Measurements from ENCODE around the gene RBL2. TPM values are rescaled to one million over a fixed set of nuclear protein-coding genes. Genes with fewer than 3 reads are reported as not detected.

The RBL2 gene
- total RNA-seq, 1 donor from 2014 or later = 99.5 TPM

DNA sequence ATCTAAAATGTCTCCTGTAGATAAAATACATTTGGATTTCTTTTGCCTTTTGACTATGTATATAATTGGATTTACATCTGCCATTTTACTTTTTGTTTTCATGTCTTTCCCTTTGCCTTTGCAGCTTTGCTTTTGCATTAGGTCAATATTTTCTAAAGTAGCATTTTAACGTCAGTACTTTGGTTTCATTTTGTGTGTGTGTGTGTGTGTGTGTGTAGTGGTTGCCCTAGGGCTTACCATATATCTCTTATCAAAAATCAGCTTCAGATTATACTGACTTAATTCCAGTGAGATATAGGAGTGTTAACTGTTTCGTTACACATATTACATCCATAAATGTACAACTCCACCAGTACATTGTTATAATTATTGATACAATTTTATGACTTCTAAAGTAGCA lies 42.6 kb downstream of the RBL2 start:
- DNase-seq = no peak
- CTCF ChIA-PET = no interaction called here
- TF ChIP-seq, protein P1, sequence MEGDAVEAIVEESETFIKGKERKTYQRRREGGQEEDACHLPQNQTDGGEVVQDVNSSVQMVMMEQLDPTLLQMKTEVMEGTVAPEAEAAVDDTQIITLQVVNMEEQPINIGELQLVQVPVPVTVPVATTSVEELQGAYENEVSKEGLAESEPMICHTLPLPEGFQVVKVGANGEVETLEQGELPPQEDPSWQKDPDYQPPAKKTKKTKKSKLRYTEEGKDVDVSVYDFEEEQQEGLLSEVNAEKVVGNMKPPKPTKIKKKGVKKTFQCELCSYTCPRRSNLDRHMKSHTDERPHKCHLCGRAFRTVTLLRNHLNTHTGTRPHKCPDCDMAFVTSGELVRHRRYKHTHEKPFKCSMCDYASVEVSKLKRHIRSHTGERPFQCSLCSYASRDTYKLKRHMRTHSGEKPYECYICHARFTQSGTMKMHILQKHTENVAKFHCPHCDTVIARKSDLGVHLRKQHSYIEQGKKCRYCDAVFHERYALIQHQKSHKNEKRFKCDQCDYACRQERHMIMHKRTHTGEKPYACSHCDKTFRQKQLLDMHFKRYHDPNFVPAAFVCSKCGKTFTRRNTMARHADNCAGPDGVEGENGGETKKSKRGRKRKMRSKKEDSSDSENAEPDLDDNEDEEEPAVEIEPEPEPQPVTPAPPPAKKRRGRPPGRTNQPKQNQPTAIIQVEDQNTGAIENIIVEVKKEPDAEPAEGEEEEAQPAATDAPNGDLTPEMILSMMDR (IDR thresholded peaks at IDR 0.05) = no peak
- H3K4me1 Mint-ChIP-seq = no peaks in the 10 kb centered on the region
- no peaks in the 10 kb centered on the region for H3K27me3 Mint-ChIP-seq
- H3K36me3 Mint-ChIP-seq (ENCODE audit: low read depth) = peaks cover 85% of the 10 kb centered on the region
- intact Hi-C loops (cut with micrococcal nuclease) = no loop called here
- H3K4me3 Mint-ChIP-seq = no peak overlapping the region
- POLR2A ChIA-PET = no interaction called here
- H3K9me3 Mint-ChIP-seq = no peaks in the 10 kb centered on the region
- H3K27ac Mint-ChIP-seq = no peak overlapping the region
- ATAC-seq (ENCODE audit: low read depth) = no peak

DNA sequence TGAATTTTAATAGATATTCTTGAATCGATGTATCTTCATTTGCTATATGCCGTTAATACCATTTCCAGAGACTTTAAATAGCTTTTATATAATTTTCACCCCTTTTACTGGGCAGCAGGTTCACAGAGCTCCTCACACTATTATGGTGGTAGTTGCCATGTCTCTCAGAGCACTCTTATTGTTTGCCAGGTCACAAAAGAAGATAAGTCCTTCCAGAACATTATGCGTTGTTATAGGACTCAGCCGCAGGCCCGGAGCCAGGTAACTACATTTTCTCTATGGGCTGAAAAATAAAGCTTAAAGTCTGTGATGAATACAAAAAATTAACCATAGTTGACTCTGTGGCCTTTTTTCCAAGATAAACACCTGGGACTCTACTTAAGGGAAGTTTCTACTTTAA lies 44.7 kb downstream of the RBL2 start:
- DNase-seq = no peak
- Mint-ChIP-seq H3K27ac (no peak overlapping the region), H3K9me3 (no peaks in the 10 kb centered on the region), H3K27me3 (no peaks in the 10 kb centered on the region), H3K4me1 (no peaks in the 10 kb centered on the region), H3K4me3 (no peak overlapping the region), H3K36me3 (ENCODE audit: low read depth) (peaks cover 85% of the 10 kb centered on the region)
- ATAC-seq (ENCODE audit: low read depth) = no peak
- intact Hi-C loops (cut with micrococcal nuclease) = no loop called here
- POLR2A ChIA-PET = no interaction called here
- CTCF ChIA-PET = no interaction called here
- TF ChIP-seq, protein P1 (IDR thresholded peaks at IDR 0.05) = no peak

DNA sequence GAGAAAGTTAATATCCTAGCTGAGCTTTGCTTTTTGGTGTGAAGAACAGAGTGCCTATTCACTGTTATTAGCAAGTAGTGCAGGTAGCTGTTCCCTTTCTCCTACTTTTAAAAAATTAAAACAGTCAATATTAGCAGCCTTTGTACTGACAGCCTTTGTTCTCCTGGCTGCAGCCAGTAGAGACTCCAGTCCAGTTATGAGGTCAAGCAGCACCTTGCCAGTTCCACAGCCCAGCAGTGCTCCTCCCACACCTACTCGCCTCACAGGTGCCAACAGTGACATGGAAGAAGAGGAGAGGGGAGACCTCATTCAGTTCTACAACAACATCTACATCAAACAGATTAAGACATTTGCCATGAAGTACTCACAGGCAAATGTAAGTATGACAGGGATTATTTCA lies 46.1 kb downstream of the RBL2 start:
- Mint-ChIP-seq H3K4me3 (no peak overlapping the region), H3K9me3 (no peaks in the 10 kb centered on the region), H3K36me3 (ENCODE audit: low read depth) (peaks cover 91% of the 10 kb centered on the region), H3K4me1 (no peaks in the 10 kb centered on the region), H3K27ac (no peak overlapping the region), H3K27me3 (no peaks in the 10 kb centered on the region)
- DNase-seq (no peak), ATAC-seq (ENCODE audit: low read depth) (no peak)
- TF ChIP-seq, protein P1 (IDR thresholded peaks at IDR 0.05) = no peak
- ChIA-PET POLR2A (no interaction called here), CTCF (no interaction called here)
- intact Hi-C loops (cut with micrococcal nuclease) = no loop called here

DNA sequence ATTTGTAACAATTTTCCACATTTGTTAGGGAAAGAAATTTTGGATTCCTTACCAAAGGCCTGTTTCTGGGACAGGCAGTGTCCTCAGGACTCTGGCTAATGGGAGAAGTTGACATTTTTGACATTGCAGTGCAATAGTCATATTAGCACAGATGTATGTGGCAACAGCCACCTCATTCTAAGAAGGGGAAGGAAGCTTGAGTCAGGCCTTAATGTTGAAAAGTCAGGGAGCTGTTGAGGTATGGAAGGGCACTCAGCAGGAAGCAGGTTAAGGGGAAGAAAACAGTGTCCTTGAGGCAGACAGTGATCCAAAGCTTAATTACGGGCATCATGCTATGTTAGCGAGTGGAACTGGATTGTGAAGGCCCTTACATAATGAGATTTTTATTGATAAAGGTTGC lies 47.9 kb downstream of the RBL2 start:
- H3K9me3 Mint-ChIP-seq = peaks cover 4% of the 10 kb centered on the region
- ChIA-PET POLR2A (interaction anchor here (0.6 kb wide), 1 partner anchor 8 kb away, joined by 3 read pairs; no protein-coding TSS in a partner anchor), CTCF (no interaction called here)
- H3K4me3 Mint-ChIP-seq = no peak overlapping the region
- DNase-seq (no peak), ATAC-seq (ENCODE audit: low read depth) (no peak)
- no peak overlapping the region for H3K27ac Mint-ChIP-seq
- H3K27me3 Mint-ChIP-seq = no peaks in the 10 kb centered on the region
- intact Hi-C loops (cut with micrococcal nuclease) = no loop called here
- no peaks in the 10 kb centered on the region for H3K4me1 Mint-ChIP-seq
- TF ChIP-seq, protein P1 (IDR thresholded peaks at IDR 0.05) = no peak
- H3K36me3 Mint-ChIP-seq (ENCODE audit: low read depth) = peaks cover 93% of the 10 kb centered on the region

DNA sequence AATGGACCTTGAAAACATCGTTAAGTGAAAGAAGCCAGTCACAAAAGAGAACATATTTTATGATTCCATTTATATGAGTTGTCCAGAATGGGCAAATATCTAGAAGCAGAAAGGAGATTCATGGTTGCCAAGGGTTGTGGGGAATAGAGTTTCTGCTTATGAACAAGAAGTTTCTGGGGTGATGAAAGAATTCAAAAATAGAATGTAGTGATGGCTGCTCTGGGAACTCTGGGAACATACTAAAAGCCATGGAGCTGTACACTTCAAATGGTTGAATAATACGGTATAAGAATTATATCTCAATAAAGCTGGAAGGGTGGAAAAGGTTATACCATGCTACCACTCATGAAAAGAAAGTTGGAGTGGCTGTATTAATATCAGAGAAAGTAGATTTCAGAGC lies 50.3 kb downstream of the RBL2 start:
- ATAC-seq (ENCODE audit: low read depth) (no peak), DNase-seq (no peak)
- H3K36me3 Mint-ChIP-seq (ENCODE audit: low read depth) = peaks cover 90% of the 10 kb centered on the region
- no peak overlapping the region for H3K27ac Mint-ChIP-seq
- H3K9me3 Mint-ChIP-seq = peaks cover 4% of the 10 kb centered on the region
- H3K4me3 Mint-ChIP-seq = no peak overlapping the region
- intact Hi-C loops (cut with micrococcal nuclease) = no loop called here
- H3K4me1 Mint-ChIP-seq = no peaks in the 10 kb centered on the region
- H3K27me3 Mint-ChIP-seq = no peaks in the 10 kb centered on the region
- CTCF ChIA-PET = no interaction called here
- POLR2A ChIA-PET = no interaction called here
- TF ChIP-seq, protein P1 (IDR thresholded peaks at IDR 0.05) = no peak
